ENCODE measurements around the gene SUPT3H. TPM values are rescaled to one million over a fixed set of nuclear protein-coding genes. Genes with fewer than 3 reads are reported as not detected.
A peak's percentile ranks its signal among the peaks of the same experiment; 100 is the strongest.

SUPT3H gene
- total and polyA plus RNA-seq, 12 donors: 2.1 to 6.2 (median 3.5) TPM

DNA sequence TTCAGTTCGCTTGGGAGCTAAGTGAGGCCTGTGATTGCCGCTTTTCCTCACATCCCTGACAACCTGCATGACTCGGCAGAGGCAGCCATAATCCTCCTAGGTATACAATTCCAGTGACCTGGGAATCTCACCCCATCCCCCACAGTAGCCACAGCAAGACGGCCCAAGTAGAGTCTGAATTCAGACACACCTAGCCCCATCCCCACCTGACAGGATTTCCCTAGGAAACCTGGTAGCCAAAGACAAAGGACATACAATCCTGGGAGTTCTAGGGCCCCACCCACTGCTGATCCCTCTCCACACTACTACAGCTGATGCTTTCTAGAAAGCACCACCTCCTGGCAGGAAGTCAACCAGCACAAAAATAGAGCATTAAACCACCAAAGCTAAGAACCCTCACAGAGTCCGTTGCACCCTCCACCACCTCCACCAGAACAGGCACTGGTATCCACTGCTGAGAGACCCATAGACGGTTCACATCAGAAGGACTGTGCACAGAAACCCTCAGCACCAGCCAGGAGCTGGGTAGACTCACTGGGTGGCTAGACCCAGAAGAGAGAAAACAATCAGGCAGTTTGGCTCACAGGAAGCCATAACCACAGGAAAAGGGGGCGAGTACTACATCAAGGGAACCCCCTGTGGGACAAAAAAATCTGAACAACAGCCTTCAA, 67.5 kb downstream of the SUPT3H start:
- Histone ChIP-seq H3K27me3 (no peaks in the 10 kb centered on the region), H3K27ac (no peak overlapping the region), H3K9me3 (peaks cover 0 to 18% (median 0%) of the 10 kb centered on the region in 11 donors), H3K4me3 (no peak overlapping the region), H3K36me3 (no peaks in the 10 kb centered on the region), H3K4me1 (peaks cover 0 to 7% (median 0%) of the 10 kb centered on the region in 9 donors)
- intact Hi-C loops (cut with DNase I): no loop called here
- ATAC-seq: peak in 3 of 8 donors; percentile 11 to 46 (median 37)
- no peak for DNase-seq
- TF ChIP-seq, protein P1, sequence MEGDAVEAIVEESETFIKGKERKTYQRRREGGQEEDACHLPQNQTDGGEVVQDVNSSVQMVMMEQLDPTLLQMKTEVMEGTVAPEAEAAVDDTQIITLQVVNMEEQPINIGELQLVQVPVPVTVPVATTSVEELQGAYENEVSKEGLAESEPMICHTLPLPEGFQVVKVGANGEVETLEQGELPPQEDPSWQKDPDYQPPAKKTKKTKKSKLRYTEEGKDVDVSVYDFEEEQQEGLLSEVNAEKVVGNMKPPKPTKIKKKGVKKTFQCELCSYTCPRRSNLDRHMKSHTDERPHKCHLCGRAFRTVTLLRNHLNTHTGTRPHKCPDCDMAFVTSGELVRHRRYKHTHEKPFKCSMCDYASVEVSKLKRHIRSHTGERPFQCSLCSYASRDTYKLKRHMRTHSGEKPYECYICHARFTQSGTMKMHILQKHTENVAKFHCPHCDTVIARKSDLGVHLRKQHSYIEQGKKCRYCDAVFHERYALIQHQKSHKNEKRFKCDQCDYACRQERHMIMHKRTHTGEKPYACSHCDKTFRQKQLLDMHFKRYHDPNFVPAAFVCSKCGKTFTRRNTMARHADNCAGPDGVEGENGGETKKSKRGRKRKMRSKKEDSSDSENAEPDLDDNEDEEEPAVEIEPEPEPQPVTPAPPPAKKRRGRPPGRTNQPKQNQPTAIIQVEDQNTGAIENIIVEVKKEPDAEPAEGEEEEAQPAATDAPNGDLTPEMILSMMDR (IDR thresholded peaks at IDR 0.05): no peak
- WGBS, 2 donors: 73 to 74% methylated on average over 7 of the region's 7 CpGs

DNA sequence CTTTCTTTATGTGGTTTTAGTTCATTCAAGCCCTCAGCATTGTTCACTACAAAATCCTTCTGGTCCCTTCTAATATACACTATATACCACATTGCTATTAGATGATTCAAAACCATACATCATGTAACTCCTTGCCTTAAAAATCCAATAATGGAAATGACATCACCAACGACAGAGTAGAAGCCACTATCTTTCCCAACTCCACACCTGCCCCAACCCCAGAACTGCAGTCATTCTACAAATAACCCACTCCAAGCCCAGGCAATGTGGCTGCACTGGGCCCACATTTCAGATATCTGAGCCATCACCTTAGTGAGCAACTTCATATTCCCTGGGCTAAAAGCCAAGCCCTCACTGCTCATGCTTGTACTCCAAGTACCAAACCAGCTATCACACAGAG, 72.2 kb downstream of the SUPT3H start:
- H3K4me1 ChIP-seq: peaks cover 0 to 7% (median 0%) of the 10 kb centered on the region in 9 donors
- 76 to 89% methylated on average over 1 of the region's 1 CpG for WGBS, 2 donors
- TF ChIP-seq, protein P1 (IDR thresholded peaks at IDR 0.05): no peak
- intact Hi-C loops (cut with DNase I): no loop called here
- H3K27me3 ChIP-seq: no peaks in the 10 kb centered on the region
- H3K27ac ChIP-seq: no peak overlapping the region
- DNase-seq (no peak), ATAC-seq (no peak)
- H3K9me3 ChIP-seq: peaks cover 0 to 18% (median 0%) of the 10 kb centered on the region in 11 donors
- no peak overlapping the region for H3K4me3 ChIP-seq
- no peaks in the 10 kb centered on the region for H3K36me3 ChIP-seq

DNA sequence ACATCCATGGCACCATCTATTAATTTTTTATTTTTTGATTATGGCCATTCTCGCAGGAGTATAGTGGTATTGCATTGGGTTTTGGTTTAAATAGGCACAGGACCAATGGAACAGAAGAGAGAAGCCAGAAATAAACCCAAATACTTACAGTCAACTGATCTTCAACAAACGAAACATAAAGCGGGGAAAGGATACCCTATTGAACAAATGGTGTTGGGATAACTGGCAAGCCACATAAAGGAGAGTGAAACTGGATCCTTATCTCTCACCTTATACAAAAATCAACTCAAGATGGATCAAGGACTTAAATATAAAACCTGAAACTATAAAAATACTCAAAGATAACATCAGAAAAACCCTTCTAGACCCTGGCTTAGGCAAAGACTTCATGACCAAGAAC, 74.9 kb downstream of the SUPT3H start:
- intact Hi-C loops (cut with DNase I): no loop called here
- Histone ChIP-seq H3K27ac (no peak overlapping the region), H3K4me1 (no peaks in the 10 kb centered on the region), H3K4me3 (no peak overlapping the region), H3K36me3 (no peaks in the 10 kb centered on the region), H3K27me3 (no peaks in the 10 kb centered on the region), H3K9me3 (peaks cover 0 to 14% (median 0%) of the 10 kb centered on the region in 11 donors)
- DNase-seq (no peak), ATAC-seq (no peak)
- TF ChIP-seq, protein P1 (IDR thresholded peaks at IDR 0.05): no peak
- WGBS, 2 donors: 98% methylated on average over 3 of the region's 3 CpGs

DNA sequence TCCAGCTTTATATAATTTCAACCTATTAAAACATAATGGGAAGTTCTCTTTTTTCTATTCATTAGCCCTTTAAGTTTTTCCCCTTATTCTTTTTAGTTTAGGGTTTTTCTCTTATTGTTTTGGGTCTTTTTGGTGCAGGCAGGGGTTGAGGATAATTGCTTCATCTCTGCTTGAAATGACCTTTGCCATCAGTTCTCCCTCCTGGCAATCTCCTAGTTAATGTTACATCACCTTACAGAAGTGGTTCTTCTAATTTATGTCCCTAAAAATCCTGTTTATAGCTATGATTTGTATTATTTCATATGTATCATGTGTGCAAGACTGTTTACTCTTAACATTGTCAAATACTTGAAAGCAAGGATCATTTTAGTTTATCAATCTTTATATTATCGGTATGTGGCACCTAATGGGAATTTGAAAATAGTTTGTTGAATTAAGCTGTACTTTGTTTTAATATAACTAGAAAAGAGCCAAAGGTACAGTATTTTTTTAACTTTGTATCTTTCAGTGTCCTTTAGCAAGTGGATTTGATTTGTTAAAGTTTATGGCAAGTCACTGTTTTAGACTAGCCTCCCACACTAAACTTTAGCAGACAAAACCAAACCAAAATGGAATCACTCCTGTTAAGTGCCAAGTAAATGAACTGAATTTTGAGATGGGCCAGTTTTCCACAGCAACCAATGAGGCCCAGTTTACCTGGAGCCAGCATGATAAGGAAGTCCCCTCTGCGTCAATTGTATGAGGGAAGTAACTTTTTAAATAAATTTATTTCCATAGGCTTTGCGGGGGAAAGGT, 76.2 kb downstream of the SUPT3H start:
- Histone ChIP-seq H3K4me3 (no peak overlapping the region), H3K9me3 (peaks cover 0 to 6% (median 0%) of the 10 kb centered on the region in 11 donors), H3K36me3 (no peaks in the 10 kb centered on the region), H3K4me1 (no peaks in the 10 kb centered on the region), H3K27ac (no peak overlapping the region), H3K27me3 (no peaks in the 10 kb centered on the region)
- 65 to 67% methylated on average over 3 of the region's 3 CpGs for WGBS, 2 donors
- DNase-seq (no peak), ATAC-seq (no peak)
- TF ChIP-seq, protein P1 (IDR thresholded peaks at IDR 0.05): no peak
- intact Hi-C loops (cut with DNase I): no loop called here

Data from heart right ventricle (tissue), 16 donors.